OCI-LY7 (cell line): ENCODE data around the gene CELF2. TPM values are rescaled to one million over a fixed set of nuclear protein-coding genes. Genes with fewer than 3 reads are reported as not detected.

Experiments
- BruUV-seq: library from RNA; stranded (reverse); fragments of 400-500 nt; replicated peaks from 2 replicates; lab custom pipeline; 2021; lab: Mats Ljungman, UMichigan
- CTCF ChIA-PET: fragments of 300-600 bp; sonication (Branson Sonifier 250); formaldehyde crosslinking; loops from one replicate; lab custom pipeline; 2022; ENCODE audit warnings: antibody characterized with exemption; ENCODE audit not compliant: unreplicated experiment; lab: Charles Lee
- POLR2A ChIA-PET: fragments of 300-600 bp; sonication (Branson Sonifier 250); formaldehyde crosslinking; loops from one replicate; lab custom pipeline; 2022; ENCODE audit warnings: antibody characterized with exemption; lab: Charles Lee
- DNase-seq: peaks from one replicate; pipeline ENCODE4 v3.0.0-alpha.2; 2015; ENCODE audit warnings: low spot score
- H2AFZ ChIP-seq: fragments of 200-600 bp; sonication (generic), shearing (Covaris generic); 2 replicates; pipeline ENCODE4 v1.6.1; 2014; ENCODE audit warnings: mild to moderate bottlenecking, antibody characterized with exemption, low read length, moderate library complexity
- H3K27ac ChIP-seq: fragments of 200-600 bp; sonication (generic); 2 replicates; pipeline ENCODE4 v1.5.1; 2014; ENCODE audit warnings: mixed run types, low read depth, mild to moderate bottlenecking, moderate library complexity, low read length, inconsistent platforms; ENCODE audit not compliant: poor library complexity, severe bottlenecking
- H3K36me3 ChIP-seq: fragments of 200-600 bp; sonication (generic); 2 replicates; pipeline ENCODE4 v1.6.1; 2014; ENCODE audit warnings: mild to moderate bottlenecking, antibody characterized with exemption, low read length, moderate library complexity, mixed read lengths; ENCODE audit not compliant: insufficient read depth
- H3K4me1 ChIP-seq: fragments of 200-600 bp; sonication (generic); 2 replicates; pipeline ENCODE4 v1.5.1; 2014; ENCODE audit warnings: mild to moderate bottlenecking, low read length; ENCODE audit not compliant: insufficient read depth, poor library complexity, severe bottlenecking
- H3K4me2 ChIP-seq: fragments of 200-600 bp; sonication (generic); 2 replicates; pipeline ENCODE4 v1.6.1; 2014; ENCODE audit warnings: mild to moderate bottlenecking, low read length
- H3K4me3 ChIP-seq: fragments of 200-600 bp; sonication (generic); 2 replicates; pipeline ENCODE4 v1.5.1; 2014; ENCODE audit warnings: mild to moderate bottlenecking, low read depth, low read length; ENCODE audit not compliant: poor library complexity, severe bottlenecking
- H3K79me2 ChIP-seq: fragments of 200-600 bp; sonication (generic); 2 replicates; pipeline ENCODE4 v1.6.1; 2016; ENCODE audit warnings: low read depth, mild to moderate bottlenecking, low read length, moderate library complexity, mixed read lengths; ENCODE audit not compliant: insufficient read depth
- H3K9me2 ChIP-seq: fragments of 200-600 bp; sonication (generic); 2 replicates; pipeline ENCODE4 v1.6.1; 2016; ENCODE audit warnings: mild to moderate bottlenecking, low read length, mixed read lengths; ENCODE audit not compliant: insufficient read depth
- H3K9me3 ChIP-seq: fragments of 200-600 bp; sonication (generic); 2 replicates; pipeline ENCODE4 v1.6.1; 2014; ENCODE audit warnings: mild to moderate bottlenecking, mixed run types, low read length, mixed read lengths
- H4K20me1 ChIP-seq: fragments of 200-600 bp; sonication (generic); 2 replicates; pipeline ENCODE4 v1.6.1; 2014; ENCODE audit warnings: mild to moderate bottlenecking, antibody characterized with exemption, low read length, moderate library complexity, mixed read lengths; ENCODE audit not compliant: insufficient read depth
- EZH2phosphoT487 ChIP-seq: fragments of 200-600 bp; sonication (generic); IDR thresholded peaks from 2 replicates; pipeline ENCODE4 v1.6.1; 2018; ENCODE audit warnings: low read depth, borderline replicate concordance, mild to moderate bottlenecking, mixed run types, antibody characterized with exemption, low read length, moderate library complexity, mixed read lengths
- intact Hi-C: fragments of 100-400 bp; cut with micrococcal nuclease; formaldehyde crosslinking; loops from one replicate; pipeline ENCODE4 v1.10.0; 2022; ENCODE audit not compliant: unreplicated experiment
- total RNA-seq, 2 experiments: library from RNA; depleted of rRNA in 1 of 2; stranded (reverse); fragments of >200 nt in 1 of 2; shearing (Covaris generic) in 1 of 2; gene quantifications; 2 replicates each; pipeline ENCODE4 v1.2.3, GENCODE V29; 2014 to 2022
- TF ChIP-seq, protein P1 (sequence below): fragments of 200-600 bp; sonication (generic); conservative IDR thresholded peaks from 2 replicates; pipeline ENCODE4 v1.5.1; 2014; ENCODE audit warnings: mild to moderate bottlenecking, antibody characterized with exemption, low read length, moderate library complexity, mixed read lengths

Gene CELF2
- total RNA-seq, 2 experiments from 2014 or later, result 5.4 to 19.1 TPM

DNA sequence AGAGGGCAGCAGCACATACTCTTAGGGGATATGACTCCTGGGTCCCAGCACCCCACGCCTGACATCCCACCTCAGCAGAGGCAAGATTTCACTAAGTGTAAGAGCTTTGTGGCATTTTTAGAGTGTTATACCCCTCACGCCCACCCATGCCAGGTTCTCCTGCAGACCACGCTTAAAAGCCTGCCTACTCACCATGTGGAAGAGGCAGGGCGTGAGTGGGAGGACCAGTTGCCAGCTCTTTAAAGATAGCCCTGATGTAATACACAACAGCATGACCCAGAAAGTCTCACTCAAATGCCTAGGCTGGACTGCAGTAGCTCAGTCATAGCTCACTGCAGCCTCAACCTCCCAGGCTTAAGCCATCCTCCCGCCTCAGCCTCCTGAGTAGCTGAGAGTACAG is 44.4 kb upstream of the CELF2 start:
- no peak for DNase-seq
- Histone ChIP-seq H3K4me2 (no peak overlapping the region), H3K4me1 (no peaks in the 10 kb centered on the region), H3K4me3 (no peak overlapping the region), H3K9me3 (no peaks in the 10 kb centered on the region), H4K20me1 (no peaks in the 10 kb centered on the region), H3K79me2 (no peaks in the 10 kb centered on the region), H3K36me3 (no peaks in the 10 kb centered on the region), H3K9me2 (no peaks in the 10 kb centered on the region), H2AFZ (no peak overlapping the region), H3K27ac (no peak overlapping the region)
- ChIA-PET POLR2A (interaction anchor here (0.8 kb wide), 1 partner anchor 1126 kb away, joined by 3 read pairs; no protein-coding TSS in a partner anchor), CTCF (no interaction called here)
- no TSS peak for BruUV-seq
- no peak for TF ChIP-seq EZH2phosphoT487
- intact Hi-C loops, result no loop called here

DNA sequence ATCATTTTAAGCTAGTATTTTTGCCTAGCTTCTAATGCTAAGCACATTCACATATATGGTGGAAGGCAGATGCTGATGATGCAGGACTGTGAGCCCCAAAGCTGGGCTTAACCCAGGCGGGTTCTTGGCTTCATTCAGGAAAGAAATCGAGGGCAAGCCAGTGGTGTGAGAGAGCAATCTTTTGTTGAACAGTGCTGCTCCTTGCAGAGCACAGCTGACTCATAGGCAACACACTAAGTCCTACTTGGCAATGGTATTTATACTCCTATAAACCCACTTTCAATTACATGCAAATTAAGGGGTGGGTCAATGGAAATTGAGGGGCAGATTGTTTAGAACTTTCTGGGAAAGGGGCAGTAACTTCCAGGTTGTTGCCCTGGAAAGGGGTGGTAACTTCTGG is 42.0 kb upstream of the CELF2 start:
- Histone ChIP-seq H3K36me3 (no peaks in the 10 kb centered on the region), H3K4me2 (no peak overlapping the region), H4K20me1 (no peaks in the 10 kb centered on the region), H3K27ac (no peak overlapping the region), H3K9me3 (no peaks in the 10 kb centered on the region), H3K4me1 (no peaks in the 10 kb centered on the region), H3K4me3 (no peak overlapping the region), H2AFZ (no peak overlapping the region), H3K9me2 (no peaks in the 10 kb centered on the region), H3K79me2 (no peaks in the 10 kb centered on the region)
- ChIA-PET CTCF (no interaction called here), POLR2A (no interaction called here)
- TF ChIP-seq, protein P1, sequence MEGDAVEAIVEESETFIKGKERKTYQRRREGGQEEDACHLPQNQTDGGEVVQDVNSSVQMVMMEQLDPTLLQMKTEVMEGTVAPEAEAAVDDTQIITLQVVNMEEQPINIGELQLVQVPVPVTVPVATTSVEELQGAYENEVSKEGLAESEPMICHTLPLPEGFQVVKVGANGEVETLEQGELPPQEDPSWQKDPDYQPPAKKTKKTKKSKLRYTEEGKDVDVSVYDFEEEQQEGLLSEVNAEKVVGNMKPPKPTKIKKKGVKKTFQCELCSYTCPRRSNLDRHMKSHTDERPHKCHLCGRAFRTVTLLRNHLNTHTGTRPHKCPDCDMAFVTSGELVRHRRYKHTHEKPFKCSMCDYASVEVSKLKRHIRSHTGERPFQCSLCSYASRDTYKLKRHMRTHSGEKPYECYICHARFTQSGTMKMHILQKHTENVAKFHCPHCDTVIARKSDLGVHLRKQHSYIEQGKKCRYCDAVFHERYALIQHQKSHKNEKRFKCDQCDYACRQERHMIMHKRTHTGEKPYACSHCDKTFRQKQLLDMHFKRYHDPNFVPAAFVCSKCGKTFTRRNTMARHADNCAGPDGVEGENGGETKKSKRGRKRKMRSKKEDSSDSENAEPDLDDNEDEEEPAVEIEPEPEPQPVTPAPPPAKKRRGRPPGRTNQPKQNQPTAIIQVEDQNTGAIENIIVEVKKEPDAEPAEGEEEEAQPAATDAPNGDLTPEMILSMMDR, result no peak
- TF ChIP-seq EZH2phosphoT487, result no peak
- intact Hi-C loops, result no loop called here
- DNase-seq, result no peak
- BruUV-seq, result no TSS peak

DNA sequence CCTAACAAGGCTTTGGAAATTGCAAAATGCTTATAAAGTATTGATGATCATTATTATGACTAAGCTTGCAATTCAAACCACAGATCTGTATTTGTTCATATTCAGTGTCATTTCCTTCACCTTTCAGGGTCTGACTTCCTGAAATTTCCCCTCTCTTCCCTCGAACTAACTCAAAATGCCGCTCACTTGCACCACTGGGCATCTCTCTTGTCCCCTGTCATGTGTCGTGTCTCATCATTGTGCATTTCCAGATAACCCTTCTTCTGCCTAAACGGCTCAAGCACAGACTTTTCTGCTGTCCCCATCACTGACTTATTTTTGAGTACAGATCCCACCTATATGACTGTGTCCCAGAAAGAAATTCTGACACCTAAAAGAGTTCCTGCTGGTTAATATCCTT is 41.0 kb upstream of the CELF2 start:
- Histone ChIP-seq H3K36me3 (no peaks in the 10 kb centered on the region), H4K20me1 (no peaks in the 10 kb centered on the region), H3K9me3 (no peaks in the 10 kb centered on the region), H3K4me1 (no peaks in the 10 kb centered on the region), H3K4me2 (no peak overlapping the region), H3K27ac (no peak overlapping the region), H3K79me2 (no peaks in the 10 kb centered on the region), H2AFZ (no peak overlapping the region), H3K9me2 (no peaks in the 10 kb centered on the region), H3K4me3 (no peak overlapping the region)
- ChIA-PET CTCF (no interaction called here), POLR2A (no interaction called here)
- BruUV-seq, result no TSS peak
- DNase-seq, result no peak
- intact Hi-C loops, result no loop called here
- TF ChIP-seq, protein P1, result no peak
- TF ChIP-seq EZH2phosphoT487, result no peak
